Umbilical cord (tissue), 2 donors: ENCODE measurements around the gene MCTP1. TPM values are rescaled to one million over a fixed set of nuclear protein-coding genes. Genes with fewer than 3 reads are reported as not detected.

Experiments
- DNase-seq: peaks from one replicate; pipeline ENCODE4 v3.0.0-alpha.2; 2015; ENCODE audit warnings: low spot score
- total RNA-seq: library from RNA; depleted of rRNA; stranded (reverse); fragments of >200 nt; gene quantifications from one replicate; pipeline ENCODE4 v1.2.3, GENCODE V29; 2014; ENCODE audit warnings: low replicate concordance; ENCODE audit not compliant: insufficient read depth

Gene MCTP1
- total RNA-seq, 1 donor from 2014 or later: 24.8 TPM

- DNase-seq: no peak
Observed at GRCh38 chr5:95124101-95124500, 160.8 kb downstream of the MCTP1 start.

GRCh38 chr5:95114902-95115301 is 170.0 kb downstream of the MCTP1 start:
- no peak for DNase-seq

DNA sequence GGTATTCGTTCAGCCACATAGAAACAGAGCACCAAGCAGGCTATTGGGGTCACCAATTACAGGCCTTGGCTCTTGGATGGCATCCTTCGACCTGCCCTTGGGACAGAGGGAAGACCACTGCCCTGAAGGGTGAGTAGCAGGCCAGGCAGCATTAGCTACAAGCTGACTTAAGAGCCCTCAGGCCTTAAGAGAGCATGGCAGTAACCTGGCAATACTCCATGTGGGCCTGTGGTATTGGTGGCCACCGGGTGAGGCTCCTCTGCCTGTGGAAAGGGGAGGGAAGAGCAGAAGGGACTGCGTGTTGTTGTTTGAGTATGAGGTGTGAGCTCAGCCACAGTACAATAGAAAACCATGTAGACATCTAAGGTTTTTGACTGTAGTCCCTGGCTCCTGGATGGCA is 170.6 kb downstream of the MCTP1 start:
- DNase-seq: no peak

DNA sequence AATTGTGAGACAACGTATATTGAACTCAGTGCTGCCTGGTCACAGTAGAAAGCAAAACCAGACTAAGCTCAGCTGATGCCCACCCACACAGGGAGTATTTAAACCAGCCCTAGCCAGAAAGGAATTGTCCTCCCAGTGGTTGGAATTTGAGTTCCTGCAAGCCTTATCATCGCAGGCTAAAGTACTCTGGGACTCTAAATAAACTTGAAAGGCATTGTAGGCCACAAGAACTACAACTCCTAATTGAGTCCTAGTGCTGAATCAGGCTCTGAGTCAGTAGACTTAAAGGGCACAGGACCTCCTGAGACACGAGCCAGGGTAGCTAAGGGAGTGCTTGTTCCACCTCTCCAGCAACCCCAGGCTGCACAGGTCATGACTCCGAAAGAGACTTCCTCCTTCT is 171.4 kb downstream of the MCTP1 start:
- DNase-seq: peak; percentile 5

GRCh38 chr5:95111141-95111540 is 173.8 kb downstream of the MCTP1 start:
- no peak for DNase-seq

- DNase-seq: no peak
Observed at GRCh38 chr5:95110118-95110517, 174.8 kb downstream of the MCTP1 start.

GRCh38 chr5:95107138-95107537 is 177.8 kb downstream of the MCTP1 start:
- DNase-seq: no peak

- DNase-seq: no peak
Observed at GRCh38 chr5:95105638-95106037, 179.3 kb downstream of the MCTP1 start.

DNA sequence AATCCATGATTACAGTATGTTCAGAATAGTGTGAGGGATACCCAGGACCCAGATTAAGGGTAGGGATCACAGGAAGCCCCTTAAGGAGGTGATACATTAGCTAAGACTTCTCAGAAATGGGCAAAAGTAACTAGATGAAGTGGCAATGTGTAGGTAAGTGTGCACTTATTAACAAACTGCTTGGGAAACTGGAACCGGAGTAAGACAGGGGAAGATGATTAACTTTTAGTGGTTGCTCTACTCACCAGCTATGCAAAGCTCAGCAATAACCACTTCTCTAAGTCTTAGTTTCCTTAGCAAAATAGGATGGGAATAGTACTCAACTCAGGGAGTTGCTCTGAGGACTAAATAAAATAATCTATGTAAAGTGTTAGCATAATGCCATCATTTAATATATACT is 182.2 kb downstream of the MCTP1 start:
- DNase-seq: no peak

DNA sequence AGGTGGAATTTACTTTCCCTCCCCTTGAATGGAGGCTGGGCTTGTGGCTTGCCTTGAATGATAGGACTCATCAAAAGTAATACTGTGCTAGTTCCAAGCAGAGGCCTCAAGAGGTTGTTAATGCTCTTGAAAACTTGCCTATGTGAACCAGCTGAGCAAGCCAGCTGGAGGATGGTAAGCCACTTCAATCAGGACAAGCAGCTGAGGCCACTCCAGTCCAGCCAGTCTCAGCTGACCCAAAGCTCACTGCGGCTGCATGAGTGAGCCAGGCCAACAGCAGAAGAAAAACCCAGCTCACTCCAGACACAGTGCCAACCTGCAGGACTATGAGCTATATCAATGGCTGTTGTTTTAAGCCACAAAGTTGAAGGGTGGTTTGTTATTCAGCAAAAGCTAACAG is 182.8 kb downstream of the MCTP1 start:
- DNase-seq: no peak

- DNase-seq: no peak
Observed at GRCh38 chr5:95100551-95100950, 184.3 kb downstream of the MCTP1 start.

DNA sequence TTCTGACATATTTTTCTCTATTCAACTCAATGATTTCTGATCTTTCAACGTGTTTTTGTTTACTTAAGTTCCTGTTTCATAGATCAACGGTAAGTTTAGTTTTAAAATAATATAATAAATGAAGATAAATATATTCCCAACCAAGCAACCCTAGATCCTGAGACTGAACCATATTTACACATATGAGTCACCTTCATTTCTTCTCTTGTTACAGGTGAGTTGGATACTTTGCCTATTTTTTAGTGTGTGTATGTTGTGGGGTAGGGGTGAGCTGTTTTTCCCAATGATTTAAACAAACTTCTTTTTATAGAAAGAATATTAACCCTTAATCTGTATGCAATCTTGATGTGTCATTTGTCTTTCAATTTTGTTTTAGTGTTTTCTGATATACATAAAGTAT is 186.9 kb downstream of the MCTP1 start:
- no peak for DNase-seq

DNA sequence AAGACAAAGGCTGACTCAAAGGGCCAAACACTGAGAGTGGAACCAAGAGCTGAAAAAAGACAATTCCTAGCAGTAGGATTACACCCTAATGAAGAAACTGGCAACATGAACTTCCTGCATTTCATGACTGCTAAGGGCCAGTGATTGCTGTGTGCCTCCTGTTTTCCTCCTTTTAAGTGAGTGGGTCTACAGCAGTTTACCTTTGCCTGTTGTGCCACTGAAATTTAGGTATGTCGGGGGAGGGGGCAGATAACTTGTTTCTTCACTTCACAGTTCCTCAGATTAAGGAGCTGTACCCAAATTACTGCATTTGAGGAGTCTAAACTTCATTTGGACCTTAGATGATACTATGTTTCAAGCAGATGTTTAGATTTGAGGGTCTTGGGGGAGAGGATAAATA is 191.7 kb downstream of the MCTP1 start:
- no peak for DNase-seq

- DNase-seq: no peak
Observed at GRCh38 chr5:95090774-95091173, 194.1 kb downstream of the MCTP1 start.

DNA sequence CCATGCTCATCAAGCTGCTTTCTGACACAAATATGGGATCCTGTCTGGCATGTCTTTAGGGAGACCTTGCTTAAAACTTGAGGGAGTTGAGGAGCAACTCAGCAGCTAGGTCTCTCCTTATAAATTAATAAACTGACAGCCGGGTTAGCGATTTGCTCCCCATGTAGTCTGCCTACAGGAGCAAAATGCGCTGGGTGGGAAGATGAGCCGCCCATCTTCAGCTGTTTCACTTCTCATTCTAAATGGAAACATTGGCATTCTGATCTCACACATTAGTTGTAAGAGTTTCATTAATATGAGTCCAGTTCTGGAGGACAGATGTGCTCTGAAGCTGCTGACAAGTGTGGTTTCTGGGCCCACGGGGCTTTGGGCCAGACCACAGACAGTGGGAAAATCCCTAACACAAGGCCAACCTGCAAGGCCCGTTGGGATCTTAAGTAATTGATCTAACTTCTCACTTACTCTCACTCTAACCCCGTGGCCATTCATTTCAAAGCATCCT is 197.0 kb downstream of the MCTP1 start:
- no peak for DNase-seq

- DNase-seq: no peak
Observed at GRCh38 chr5:95086927-95087815, 197.7 kb downstream of the MCTP1 start.

DNA sequence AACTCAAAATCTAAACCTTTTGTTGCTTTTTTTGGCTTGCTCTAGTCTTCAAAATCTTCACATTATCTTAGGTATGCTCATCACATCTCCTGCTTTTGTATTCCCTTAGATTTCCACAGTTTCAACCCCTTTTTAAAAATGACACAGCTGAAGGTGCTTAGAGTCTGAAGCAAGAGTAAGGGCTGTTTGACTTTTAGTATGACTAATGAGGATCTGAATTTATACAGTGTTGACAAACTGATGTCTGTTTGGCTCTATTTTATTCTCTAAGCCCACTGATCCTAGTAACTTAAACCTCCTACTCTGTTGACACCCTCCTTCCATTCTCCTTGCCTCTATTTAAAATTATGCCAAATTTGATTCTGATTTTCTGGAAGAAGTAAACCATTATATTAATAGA is 200.1 kb downstream of the MCTP1 start:
- DNase-seq: no peak

DNA sequence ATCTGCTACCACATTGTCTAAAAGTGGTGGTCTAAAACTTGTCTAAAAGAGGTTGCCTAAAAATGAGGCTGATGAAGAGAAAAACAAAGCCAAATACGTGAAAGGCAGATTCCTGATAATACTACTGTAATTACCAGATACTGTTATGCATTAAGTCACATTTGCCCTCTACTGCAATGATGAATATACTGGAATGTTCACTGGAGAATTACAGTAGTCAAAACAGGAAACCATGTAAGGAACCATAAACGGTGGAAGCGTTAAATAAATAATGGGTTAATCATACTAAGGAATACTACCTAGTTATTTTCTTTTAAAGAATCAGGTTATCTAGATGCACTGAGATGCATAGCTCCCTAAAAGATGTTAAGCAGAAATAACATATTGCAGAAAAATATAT is 201.3 kb downstream of the MCTP1 start:
- DNase-seq: no peak

- no peak for DNase-seq
Observed at GRCh38 chr5:95081982-95082381, 202.9 kb downstream of the MCTP1 start.

- DNase-seq: peak; percentile 49
Observed at GRCh38 chr5:95081500-95081960, 203.4 kb downstream of the MCTP1 start.

GRCh38 chr5:95080441-95080840 is 204.5 kb downstream of the MCTP1 start:
- DNase-seq: no peak

- DNase-seq: no peak
Observed at GRCh38 chr5:95080030-95080429, 204.9 kb downstream of the MCTP1 start.

DNA sequence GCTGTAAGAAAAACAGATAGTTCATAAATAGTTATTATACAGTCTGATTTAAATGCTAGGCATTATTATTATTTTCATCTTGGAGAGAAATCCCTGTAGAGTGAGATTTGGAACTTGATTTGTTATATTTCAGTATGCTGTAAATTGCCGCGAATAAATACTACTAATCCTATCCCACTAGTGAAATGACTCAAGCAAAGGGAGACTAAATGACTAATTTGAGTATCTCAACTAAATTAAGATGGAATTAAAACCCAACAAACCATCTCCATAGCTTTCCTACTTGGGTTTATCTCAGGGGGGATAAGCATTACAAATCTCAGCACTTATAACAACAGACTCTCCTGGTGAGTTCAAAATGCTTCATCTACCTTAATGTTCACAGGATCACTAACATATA is 206.0 kb downstream of the MCTP1 start:
- DNase-seq: no peak
